GM19324 (cell line): ENCODE measurements around the gene UBE2O.

Experiments used
- ATAC-seq: cut with Tn5 transposase; IDR thresholded peaks from one replicate; pipeline ENCODE4 v1.9.1; 2021; ENCODE audit warnings: mild to moderate bottlenecking, moderate library complexity; ENCODE audit not compliant: unreplicated experiment, low FRiP score

UBE2O gene

GRCh38 chr17:76444518-76445311, 8.2 kb downstream of the UBE2O start:
- ATAC-seq: no peak

- no peak for ATAC-seq
Observed at GRCh38 chr17:76442341-76443338, 10.3 kb downstream of the UBE2O start.

- ATAC-seq: no peak
Observed at GRCh38 chr17:76441686-76442340, 11.1 kb downstream of the UBE2O start.

- ATAC-seq: no peak
Observed at GRCh38 chr17:76440751-76441362, 12.1 kb downstream of the UBE2O start.

- ATAC-seq: no peak
Observed at GRCh38 chr17:76439314-76439928, 13.5 kb downstream of the UBE2O start.

GRCh38 chr17:76438906-76439305, 14.0 kb downstream of the UBE2O start:
- ATAC-seq: no peak

GRCh38 chr17:76437467-76438402, 15.2 kb downstream of the UBE2O start:
- ATAC-seq: no peak

- no peak for ATAC-seq
Observed at GRCh38 chr17:76435751-76436150, 17.2 kb downstream of the UBE2O start.

- ATAC-seq: no peak
Observed at GRCh38 chr17:76434870-76435269, 18.1 kb downstream of the UBE2O start.

- no peak for ATAC-seq
Observed at GRCh38 chr17:76433693-76434092, 19.3 kb downstream of the UBE2O start.

GRCh38 chr17:76432712-76433336, 20.1 kb downstream of the UBE2O start:
- ATAC-seq: no peak

GRCh38 chr17:76432004-76432403, 20.9 kb downstream of the UBE2O start:
- no peak for ATAC-seq

- ATAC-seq: no peak
Observed at GRCh38 chr17:76431509-76431908, 21.4 kb downstream of the UBE2O start.

- no peak for ATAC-seq
Observed at GRCh38 chr17:76428511-76428910, 24.4 kb downstream of the UBE2O start.

- no peak for ATAC-seq
Observed at GRCh38 chr17:76427501-76428231, 25.3 kb downstream of the UBE2O start.

GRCh38 chr17:76426853-76427252, 26.1 kb downstream of the UBE2O start:
- no peak for ATAC-seq

GRCh38 chr17:76422860-76423259, 30.1 kb downstream of the UBE2O start:
- ATAC-seq: no peak

GRCh38 chr17:76422406-76422805, 30.5 kb downstream of the UBE2O start:
- ATAC-seq: no peak
